ENCODE data around the gene KREMEN1.
A peak's percentile ranks its signal among the peaks of the same experiment; 100 is the strongest.

The KREMEN1 gene

DNA sequence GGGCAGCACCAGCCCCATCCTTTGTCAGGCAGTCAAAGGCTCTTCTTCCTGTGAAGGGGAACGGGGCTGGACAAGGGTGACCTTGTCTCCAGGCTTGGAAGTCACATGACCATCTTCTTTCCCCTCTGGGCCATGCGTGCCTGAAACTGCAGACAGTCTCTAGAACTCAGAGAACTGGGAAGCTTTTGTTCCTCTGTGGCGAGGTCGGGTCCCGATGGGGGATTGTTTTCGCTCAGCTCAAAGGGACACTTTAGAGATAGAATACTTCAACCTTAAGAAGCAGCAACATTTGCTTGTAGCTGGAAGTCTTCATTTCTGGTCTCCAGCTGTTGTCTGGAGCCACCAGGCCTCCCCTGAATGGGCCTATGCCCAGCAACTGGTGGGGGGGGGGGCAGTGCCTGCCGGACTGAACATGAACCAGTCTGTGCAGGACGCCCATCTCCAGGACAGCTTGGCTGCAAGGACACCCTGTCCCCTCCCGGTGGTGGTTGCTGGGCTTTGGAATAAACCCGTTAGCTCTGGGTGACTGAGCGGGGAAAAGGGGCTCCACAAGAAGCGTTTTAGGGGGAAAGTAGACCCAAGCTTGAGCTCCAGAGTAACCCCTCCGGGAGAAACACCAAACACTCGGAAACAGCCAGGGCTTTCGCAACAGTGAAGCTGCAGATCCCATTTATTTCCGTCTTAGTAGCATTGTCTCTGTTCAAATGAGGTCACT lies 77.2 kb downstream of the KREMEN1 start:
- peak in 47 of 56 donors; percentile 16 to 79 (median 55) for DNase-seq

DNA sequence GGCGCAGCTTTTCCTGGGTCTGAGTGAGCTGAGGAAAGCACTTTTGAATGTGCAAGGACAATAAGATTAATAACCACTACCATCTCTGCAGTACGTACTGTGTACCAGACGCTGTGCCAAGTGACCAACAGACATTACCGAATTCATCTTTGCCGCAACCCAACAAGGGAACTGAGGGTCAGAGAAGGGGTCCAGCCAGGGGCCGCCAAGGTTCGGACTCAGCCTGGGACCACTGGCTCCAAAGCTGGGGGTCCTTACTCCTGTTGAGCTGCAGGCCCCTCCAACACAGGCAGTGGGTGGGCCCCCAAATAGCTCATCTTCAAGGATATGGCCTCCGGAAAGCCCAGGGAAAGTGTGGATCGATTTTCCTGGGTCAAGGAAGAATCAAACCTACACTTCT lies 77.9 kb downstream of the KREMEN1 start:
- DNase-seq = no peak

DNA sequence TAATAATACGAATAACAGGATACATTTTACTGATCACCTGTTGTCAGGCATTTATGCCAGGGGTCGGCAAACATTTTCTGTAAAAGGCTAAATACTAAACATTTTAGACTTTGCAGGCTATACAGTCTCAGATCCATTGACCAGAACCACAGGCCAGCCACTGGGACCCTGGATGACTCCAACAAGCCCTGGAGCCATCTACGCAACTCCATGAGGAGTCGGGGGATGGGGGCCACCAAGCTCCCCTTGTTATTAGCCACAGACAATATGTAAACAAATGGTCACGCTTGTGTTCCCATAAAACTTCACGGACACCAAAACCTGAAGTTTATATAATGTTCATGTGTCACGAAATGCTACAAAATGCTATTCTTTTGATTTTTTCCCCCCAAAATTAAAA lies 78.5 kb downstream of the KREMEN1 start:
- no peak for DNase-seq

DNA sequence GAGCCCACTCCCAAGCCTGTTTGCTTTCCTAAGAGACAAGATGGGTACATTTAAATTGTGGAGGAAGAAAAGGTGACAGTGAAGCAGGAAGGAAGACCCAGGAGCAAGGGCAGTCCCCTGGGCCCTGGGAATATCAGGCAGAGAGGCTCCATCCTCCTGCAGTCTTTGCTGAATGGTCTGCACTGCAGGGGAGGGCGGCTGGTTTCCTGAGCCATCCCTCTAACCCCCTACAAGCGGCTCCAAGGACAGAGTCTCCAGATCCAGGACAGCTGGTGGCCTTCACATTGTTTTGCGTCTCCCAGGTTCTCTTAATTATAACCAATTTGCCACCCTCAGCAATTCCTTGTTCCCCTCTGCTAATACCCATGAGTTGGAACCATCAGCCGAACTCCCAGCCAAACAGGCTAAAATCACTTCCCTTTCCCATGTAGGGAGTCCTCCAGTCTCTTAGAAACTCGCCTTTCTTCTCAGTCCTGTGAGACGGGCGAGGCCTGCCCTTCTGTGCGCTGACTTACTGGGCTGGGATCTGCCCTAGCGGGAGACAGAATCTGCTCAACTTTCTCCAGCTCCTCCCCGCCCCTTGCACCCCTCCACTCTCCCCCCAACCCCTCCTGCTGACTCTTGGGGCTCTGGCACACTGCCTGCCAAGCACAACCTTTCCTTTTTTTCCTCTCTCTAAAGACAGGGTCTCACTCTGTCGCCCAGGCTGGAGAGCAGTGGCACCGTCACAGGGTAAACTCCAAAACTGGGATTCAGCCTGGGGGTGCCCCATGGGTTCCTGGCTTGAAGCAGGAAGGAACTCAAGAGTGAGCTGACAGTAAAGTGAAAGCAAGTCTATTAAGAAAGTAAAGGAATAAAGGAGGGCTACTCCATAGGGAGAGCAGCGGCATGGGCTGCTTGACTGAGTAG lies 79.5 kb downstream of the KREMEN1 start:
- peak in 33 of 56 donors; percentile 10 to 73 (median 37) for DNase-seq

DNA sequence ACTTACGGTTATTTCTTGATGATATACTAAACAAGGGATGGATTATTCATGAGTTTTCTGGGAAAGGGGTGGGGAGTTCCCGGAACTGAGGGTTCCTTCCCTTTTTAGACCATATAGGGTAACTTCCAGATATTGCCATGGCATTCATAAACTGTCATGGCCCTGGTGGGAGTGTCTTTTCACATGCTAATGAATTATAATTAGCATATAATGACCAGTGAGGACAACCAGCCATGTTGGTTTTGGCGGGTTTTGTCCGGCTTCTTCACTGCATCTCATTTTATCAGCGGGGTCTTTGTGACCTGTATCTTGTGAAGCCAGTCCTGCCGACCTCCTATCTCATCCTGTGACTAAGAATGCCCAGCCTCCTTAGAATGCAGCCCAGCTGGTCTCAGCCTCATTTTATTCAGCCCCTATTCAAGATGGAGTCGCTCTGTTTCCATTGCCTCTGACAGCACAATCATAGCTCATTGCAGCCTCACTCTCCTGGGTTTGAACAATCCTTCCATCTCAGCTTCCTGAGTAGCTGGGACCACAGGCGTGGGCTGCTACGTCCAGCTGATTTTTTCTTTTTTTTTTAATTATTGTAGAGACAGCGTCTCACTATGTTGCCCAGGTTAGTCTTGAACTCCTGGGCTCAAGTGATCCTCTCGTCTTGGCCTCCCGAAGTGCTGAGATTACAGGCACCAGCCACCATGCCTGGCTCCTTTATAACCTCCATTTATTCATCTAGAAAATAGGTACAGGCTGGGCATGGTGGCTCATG lies 80.3 kb downstream of the KREMEN1 start:
- no peak for DNase-seq

DNA sequence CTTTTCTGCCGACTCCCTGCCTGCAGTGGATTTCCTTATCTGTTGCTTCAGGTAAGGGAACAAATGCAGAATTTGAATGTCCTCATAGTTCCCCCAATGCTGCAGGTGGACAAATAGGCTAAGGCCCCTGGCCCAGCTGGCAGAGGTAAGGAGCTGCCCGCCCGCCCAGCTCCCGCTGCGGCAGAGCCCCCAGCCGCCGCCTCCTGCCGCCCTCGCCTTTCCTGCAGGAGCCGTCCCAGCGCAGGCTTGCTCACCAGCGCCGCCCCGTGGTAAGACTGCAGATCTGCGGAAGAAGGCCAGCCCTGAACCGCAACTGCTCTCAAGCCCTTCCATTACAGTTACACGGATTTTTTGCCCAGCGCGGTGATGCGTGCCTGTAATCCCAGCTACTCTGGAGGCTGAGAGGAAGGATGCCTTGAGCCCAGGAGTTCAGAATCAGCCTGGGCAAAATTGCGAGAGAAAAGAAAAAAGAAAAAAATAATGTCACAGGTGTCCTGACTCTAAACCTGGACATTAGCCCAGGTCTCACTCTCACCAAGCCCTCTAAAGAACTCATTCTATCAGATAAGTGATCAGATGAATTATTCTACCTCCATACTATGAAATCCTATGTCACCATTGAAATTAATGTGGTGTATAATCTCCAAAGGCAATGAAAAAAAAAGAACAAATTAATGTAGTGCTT lies 81.7 kb downstream of the KREMEN1 start:
- DNase-seq = peak in 50 of 56 donors; percentile 26 to 83 (median 60)

DNA sequence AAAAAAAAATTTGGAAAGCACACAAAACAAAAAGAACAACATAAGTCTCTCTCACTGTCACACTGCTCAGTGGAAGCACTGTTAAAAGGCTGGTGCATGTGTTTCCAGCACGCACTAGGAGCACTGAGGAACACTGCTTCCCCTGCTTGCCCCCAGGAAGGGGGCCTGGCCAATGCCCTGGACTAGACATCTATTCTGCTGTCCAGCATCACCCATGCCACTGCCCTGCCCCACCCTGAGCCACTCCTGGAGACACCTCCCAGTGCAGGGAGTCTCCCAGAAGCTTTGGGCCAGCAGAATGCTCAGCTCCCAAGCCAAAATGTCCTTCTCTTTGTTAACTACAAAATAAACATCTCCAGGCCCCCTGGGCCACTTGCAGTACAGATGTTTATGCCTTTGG lies 83.1 kb downstream of the KREMEN1 start:
- DNase-seq = no peak

DNA sequence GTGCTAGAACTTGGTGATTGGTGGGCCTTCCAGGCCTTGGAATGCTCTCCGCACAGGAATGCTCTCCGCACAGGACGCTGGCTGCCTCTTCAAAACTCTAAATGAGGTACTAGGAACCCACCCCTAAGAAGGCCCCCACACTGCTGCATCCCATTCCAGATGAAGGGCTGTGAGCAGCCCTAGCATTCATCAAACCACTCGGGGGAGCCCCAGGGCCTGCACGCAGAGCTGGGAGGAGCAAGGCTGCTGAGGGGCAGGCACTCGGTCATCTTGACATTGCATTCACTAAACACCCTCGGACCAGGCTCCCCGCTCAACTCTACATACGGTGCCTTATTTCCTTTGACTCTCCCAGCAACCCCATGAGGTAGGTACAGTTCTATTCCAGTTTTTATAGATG lies 83.7 kb downstream of the KREMEN1 start:
- DNase-seq = peak in 3 of 56 donors; percentile 23 to 35 (median 26)

DNA sequence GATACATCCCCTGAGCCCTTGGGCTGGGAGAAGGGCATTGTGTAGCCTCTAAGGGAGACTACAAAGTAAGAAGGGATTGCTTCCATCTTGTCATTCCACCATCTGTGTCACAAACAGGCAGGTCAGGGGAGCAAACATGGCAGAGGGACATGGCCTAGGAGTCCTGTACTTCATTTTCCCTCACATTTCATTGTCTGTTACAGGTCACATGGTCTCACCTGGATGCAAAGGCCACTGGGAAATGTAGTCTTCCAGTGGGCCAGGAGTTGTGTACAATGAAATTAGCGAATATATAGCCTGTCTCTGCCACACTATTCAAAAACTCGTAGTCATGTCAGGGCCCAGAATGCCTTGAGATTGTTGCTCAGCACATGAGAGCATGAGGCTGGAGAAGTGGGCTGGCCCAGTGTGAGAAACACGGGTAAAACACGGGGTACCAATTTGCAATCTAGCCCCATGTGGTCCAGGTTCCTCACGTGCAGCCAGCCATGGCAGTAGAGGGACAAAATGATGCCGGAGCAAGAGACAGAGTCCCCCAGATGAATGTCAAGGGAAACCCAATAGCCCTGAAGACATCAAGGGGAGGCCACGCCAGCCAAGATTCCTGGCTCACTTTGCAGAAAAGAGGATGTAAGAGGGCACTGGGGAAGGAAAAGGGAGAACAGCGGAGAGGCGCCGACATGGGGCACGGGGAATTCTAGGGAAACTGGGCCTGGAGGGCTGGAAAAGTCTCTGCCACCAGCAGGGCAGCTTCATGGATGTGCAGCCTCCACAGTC lies 85.1 kb downstream of the KREMEN1 start:
- no peak for DNase-seq

DNA sequence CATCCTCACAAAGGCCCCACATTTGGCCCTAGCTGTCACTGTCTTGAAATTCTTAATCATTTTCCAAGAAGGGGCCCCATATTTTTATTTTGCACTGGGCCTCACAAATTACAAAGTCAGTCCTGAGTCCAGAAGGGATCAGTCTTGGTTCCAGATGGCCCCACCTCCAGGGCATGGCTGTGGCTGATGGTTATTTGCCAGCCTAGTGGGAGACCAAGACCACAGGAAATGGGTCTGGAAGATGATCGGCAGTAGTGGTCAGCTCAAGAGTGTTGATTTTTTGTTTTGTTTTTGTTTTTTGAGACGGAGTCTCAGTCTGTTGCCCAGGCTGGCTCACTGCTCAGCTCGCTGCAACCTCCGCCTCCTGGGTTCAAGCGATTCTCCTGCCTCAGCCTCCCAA lies 85.7 kb downstream of the KREMEN1 start:
- no peak for DNase-seq

DNA sequence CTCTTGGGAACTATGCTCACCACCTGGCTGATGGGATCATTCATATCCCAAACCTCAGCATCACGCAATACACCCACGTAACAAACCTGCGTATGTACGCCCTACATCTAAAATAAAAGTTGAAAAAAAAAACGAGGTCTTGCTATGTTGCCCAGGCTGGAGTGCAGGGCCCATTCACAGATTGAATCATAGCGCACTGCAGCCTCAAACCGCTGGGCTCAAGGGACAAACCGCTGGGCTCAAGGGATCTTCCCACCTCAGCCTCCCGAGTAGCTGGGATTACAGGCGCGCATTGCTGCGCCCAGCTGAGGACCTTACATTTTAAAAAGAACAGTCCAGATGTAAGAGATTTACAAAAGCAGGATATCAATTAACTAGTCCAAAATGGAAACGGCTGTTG lies 91.0 kb downstream of the KREMEN1 start:
- DNase-seq = no peak

DNA sequence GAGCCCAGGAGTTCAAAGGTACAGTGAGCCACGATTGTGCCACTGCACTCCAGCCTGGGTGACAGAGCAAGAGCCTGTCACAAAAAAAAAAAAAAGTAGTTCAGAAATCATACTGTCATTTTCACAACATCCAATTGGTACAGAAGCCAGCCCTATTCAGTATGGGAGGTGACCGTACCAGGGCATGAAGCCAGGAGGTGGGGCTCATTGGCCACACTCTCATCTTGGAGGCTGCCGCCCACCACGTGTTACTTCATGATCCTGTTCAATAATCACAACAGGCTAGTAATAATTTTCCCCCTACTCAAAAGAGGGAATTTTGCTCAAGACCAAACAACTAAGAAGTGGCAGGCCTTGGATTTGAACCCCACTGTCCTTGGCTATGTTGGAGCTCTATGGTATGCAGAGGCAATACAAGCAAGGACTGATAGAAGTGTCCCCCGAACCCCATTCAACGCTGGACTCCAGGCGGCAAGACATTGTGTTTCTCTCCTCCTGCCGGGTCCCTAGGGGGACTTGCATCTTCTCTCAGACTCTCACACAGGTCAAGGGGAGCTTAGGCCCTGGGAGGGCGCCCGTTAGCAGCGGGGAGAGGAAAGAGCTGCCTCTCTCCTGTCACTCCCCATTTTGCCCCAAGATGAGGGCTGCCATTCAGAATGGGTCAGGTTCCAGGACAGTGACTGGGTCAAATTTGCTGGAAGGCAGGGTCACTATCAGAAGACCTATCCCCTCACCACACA lies 92.7 kb downstream of the KREMEN1 start:
- no peak for DNase-seq

DNA sequence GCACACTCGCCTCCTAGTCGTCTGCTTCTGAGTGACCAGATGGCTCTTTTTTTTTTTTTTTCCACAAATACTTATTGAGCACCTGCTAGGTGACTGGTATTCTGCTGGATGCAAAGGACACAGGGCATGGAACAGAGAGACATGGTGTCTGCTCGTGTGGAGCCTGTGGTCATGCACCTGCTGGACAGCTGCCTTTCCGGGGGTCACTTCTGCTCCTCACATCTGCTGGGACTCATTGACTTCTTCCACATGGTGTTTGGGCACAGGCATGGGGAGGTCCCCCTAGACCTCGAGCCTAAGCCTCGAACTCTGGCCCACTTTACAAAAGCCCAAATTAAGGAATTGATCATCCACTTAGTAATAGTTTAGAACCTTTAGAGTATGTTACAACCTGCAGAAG lies 93.3 kb downstream of the KREMEN1 start:
- DNase-seq = no peak

DNA sequence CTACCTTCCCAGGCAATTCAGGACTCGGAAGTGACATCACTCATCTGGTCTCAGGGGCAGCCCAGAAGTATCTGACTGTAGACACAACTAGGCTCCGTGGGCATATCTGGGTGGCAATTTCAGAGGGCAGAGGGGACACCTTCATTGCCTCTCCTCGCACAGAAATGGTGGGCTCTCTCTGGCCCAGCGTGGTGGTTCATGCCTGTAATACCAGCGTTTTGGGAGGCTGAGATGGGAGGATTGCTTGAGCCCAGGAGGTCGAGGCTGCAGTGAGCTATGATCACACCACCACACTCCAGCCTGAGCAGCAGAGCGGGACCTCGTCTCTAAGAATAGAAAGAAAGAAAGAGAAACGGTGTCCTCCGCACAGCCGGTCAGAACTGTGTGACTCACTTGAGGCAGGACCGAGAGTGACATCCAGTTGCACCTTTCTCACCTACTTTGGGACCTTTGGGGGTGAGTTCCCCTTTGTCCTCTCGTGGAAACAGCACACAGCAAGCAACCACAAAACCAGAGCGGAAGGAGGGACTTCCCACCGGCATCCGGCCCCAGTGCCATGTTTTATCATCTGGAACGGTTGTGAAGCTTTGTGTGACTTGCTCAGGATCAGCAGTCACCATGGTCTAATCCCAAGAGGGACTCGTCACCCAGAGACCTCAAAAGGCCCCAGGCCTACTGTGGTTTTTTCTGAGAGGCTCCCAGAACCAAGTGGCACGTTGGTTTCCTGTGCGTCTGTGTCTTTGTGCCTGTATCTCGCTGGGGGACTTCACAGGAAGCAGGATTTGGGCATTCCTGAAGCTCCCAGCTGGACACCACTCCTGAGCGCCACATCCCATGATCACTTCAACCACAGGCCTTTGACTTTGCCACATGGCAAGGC lies 94.4 kb downstream of the KREMEN1 start:
- no peak for DNase-seq

DNA sequence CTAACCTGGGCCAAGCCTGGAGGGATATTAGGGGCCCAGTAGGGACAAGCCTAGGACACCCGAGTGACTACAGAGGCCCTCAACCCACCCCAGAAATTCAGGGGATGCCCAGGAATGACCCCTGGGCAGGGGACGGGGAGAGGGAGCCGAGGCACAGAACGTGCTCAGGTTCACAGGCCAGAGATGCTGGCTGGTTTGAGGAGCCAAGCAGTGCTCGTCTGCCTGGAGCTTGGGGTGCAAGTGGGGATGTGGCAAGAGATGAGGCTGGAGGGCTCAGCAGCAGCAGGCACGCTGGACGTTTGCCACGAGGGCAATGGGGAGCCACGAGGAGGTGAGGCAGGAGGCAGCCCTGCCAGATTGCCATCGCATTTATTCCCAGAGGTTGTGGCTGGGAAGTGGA lies 98.9 kb downstream of the KREMEN1 start:
- no peak for DNase-seq

DNA sequence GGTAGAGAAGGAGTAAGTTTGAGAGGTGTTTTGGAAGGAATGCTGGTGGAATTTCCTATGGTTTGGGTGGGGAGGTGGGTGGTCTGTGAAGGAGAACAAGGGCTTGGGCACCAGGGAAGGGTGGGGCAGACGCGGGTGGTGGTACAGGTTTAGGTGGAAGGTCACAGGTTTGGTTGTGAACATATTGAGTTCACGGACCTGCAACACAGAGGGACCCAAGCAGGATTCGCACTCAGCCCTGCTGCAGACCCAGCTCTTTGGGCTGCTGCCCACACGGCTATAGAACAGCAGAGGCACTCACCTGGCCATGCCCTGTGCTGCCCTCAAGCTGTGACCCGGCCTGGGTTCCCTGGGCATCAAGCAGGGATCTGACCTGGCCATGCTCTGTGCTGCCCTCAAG lies 99.4 kb downstream of the KREMEN1 start:
- no peak for DNase-seq

DNA sequence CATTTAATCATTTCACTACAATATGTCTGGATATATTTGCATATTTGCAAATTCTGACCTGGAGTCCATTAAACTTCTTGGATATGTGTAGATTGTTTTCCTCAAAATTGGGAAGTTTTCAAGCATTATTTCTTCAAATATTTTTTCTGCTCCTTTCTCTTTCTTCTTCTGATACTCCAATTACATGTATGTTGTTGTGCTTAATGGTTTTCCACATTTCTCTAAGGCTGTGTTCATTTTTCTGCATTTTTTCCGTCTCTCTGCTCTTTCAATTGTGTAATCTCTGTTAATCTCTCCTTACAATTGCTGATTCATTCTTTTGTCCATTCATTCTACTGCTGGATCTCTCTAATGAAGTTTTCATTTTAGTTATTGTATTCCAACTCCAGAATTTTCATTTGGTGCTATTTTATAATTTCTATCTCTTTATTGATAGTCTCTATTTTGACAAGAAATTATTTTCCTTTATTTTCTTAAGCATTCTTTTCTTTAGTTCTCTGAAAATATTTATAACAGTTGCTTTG lies 102.5 kb downstream of the KREMEN1 start:
- DNase-seq = no peak
